ENCODE results near the gene ENKD1.

ENKD1 gene

GRCh38 chr16:67663877-67664222 lies 2.7 kb downstream of the ENKD1 start:
- DNase-seq (ENCODE audit: low read depth): no peak
- no peak overlapping the region for H3K4me3 ChIP-seq (ENCODE audit: low read depth, low read length)
- TF ChIP-seq, protein P1, sequence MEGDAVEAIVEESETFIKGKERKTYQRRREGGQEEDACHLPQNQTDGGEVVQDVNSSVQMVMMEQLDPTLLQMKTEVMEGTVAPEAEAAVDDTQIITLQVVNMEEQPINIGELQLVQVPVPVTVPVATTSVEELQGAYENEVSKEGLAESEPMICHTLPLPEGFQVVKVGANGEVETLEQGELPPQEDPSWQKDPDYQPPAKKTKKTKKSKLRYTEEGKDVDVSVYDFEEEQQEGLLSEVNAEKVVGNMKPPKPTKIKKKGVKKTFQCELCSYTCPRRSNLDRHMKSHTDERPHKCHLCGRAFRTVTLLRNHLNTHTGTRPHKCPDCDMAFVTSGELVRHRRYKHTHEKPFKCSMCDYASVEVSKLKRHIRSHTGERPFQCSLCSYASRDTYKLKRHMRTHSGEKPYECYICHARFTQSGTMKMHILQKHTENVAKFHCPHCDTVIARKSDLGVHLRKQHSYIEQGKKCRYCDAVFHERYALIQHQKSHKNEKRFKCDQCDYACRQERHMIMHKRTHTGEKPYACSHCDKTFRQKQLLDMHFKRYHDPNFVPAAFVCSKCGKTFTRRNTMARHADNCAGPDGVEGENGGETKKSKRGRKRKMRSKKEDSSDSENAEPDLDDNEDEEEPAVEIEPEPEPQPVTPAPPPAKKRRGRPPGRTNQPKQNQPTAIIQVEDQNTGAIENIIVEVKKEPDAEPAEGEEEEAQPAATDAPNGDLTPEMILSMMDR (IDR thresholded peaks at IDR 0.05; ENCODE audit: low read depth, low read length): no peak
- TF ChIP-seq MYC (IDR thresholded peaks at IDR 0.05; ENCODE audit: low read depth, low read length) (no peak), MAX (IDR thresholded peaks at IDR 0.05; ENCODE audit: low read depth, low read length) (no peak), POLR2A (IDR thresholded peaks at IDR 0.05; ENCODE audit: extremely low read depth, insufficient read length) (no peak)

DNA sequence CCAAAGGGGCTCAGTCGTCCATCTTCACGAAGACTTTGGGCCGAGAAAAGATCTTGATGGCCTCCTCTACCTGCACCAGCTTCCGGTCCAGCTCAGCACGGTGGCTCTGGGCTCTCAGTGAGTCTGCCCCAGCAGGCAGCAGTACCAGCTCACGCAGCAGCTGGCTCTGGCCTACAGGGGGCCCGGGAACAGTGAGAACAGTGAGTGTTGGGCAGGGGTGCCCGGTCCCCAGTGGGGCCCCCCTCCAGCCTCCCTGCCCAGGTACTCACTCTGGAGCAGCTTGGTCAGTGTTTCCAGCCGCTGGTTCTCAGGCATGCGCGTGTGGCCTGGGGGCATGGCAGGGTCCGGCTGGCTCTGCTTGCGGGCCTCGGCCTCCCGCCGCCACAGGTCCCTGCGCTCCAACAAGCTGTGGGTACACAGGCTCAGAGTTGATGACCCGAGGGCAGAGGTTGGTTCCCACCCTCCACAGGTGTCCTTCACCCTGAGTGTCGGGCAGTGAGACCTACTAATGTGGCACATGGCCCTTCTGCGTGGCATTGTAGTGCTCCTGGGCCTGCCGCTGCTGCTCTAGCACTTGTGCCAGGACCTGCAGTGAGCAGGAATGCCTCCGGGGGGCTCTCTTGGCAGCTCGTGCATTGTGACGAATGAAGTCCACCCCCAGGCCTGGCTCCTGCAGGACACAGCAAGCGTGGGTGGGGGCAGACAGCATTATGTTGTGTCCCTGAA lies 3.2 kb downstream of the ENKD1 start:
- H3K4me3 ChIP-seq (ENCODE audit: low read depth, low read length): no peak overlapping the region
- TF ChIP-seq, protein P1 (IDR thresholded peaks at IDR 0.05; ENCODE audit: low read depth, low read length): peak; percentile 71
- no peak for TF ChIP-seq POLR2A (IDR thresholded peaks at IDR 0.05; ENCODE audit: extremely low read depth, insufficient read length)
- peak; percentile 70 for DNase-seq (ENCODE audit: low read depth)

DNA sequence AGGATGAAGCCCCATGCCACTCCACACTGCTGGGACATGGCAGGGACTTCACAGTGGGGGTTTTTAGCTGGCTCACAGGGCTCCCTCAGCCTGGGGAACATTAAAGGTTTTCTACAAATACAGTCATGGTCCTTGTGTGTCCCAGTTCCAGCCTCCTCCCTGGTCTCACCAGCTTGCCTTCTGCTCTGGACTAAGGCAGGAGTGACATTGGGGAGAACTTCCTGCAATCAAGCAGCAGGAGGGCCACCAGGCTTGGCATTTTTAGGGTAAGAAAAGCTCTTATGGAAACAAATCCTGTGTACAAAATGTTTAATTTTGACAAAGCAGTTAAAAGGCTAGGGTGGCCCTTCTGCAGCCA lies 3.9 kb downstream of the ENKD1 start:
- H3K4me3 ChIP-seq (ENCODE audit: low read depth, low read length): no peak overlapping the region
- no peak for TF ChIP-seq MAX (IDR thresholded peaks at IDR 0.05; ENCODE audit: low read depth, low read length)
- TF ChIP-seq, protein P1 (IDR thresholded peaks at IDR 0.05; ENCODE audit: low read depth, low read length): no peak
- TF ChIP-seq MYC (IDR thresholded peaks at IDR 0.05; ENCODE audit: low read depth, low read length): no peak
- no peak for TF ChIP-seq POLR2A (IDR thresholded peaks at IDR 0.05; ENCODE audit: extremely low read depth, insufficient read length)
- no peak for DNase-seq (ENCODE audit: low read depth)

GRCh38 chr16:67661886-67662652 lies 4.5 kb downstream of the ENKD1 start:
- no peak for DNase-seq (ENCODE audit: low read depth)
- H3K4me3 ChIP-seq (ENCODE audit: low read depth, low read length): no peak overlapping the region
- TF ChIP-seq POLR2A (IDR thresholded peaks at IDR 0.05; ENCODE audit: extremely low read depth, insufficient read length): no peak
- TF ChIP-seq, protein P1 (IDR thresholded peaks at IDR 0.05; ENCODE audit: low read depth, low read length): no peak
- TF ChIP-seq MAX (IDR thresholded peaks at IDR 0.05; ENCODE audit: low read depth, low read length): no peak
- no peak for TF ChIP-seq MYC (IDR thresholded peaks at IDR 0.05; ENCODE audit: low read depth, low read length)

DNA sequence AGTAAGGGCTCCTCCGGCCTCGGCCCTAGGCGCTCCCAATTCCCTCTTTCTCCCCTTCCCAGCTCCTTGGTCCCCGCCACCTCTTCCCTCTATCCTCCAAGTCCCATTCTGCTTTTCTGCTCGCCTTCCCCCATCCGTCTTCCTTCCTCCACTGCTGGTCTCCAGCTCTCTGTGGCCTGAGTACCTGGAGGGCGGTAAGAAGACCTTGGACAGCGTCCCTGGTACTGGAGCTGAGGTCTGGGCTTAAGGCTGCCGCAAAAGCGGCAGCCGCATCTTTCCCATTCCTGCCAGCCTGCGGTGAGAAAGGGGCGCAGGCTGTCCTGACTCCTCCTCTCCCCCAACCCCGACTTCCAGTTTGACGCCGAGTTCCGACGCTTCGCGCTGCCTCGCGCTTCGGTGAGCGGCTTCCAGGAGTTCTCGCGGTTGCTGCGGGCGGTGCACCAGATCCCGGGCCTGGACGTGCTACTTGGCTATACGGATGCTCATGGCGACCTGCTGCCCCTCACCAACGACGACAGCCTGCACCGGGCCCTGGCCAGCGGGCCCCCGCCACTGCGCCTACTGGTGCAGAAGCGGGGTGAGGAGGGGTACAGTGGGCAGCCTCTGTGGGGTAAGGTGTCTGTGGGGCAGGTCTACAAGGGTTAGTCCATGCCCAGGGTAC lies 5.3 kb downstream of the ENKD1 start:
- TF ChIP-seq, protein P1 (IDR thresholded peaks at IDR 0.05; ENCODE audit: low read depth, low read length): no peak
- TF ChIP-seq MAX (IDR thresholded peaks at IDR 0.05; ENCODE audit: low read depth, low read length) (no peak), MYC (IDR thresholded peaks at IDR 0.05; ENCODE audit: low read depth, low read length) (no peak), POLR2A (IDR thresholded peaks at IDR 0.05; ENCODE audit: extremely low read depth, insufficient read length) (no peak)
- DNase-seq (ENCODE audit: low read depth): peak; percentile 52
- peak overlapping the region; percentile 43 for H3K4me3 ChIP-seq (ENCODE audit: low read depth, low read length)

Measured in NB4 (cell line).